Measurements from ENCODE around the gene ADAM23.

The ADAM23 gene

GRCh38 chr2:206418968-206419367, 24.4 kb upstream of the ADAM23 start:
- Histone ChIP-seq H3K4me1 (ENCODE audit: insufficient read depth, low read length, severe bottlenecking) (no peaks in the 10 kb centered on the region), H3F3A (ENCODE audit: insufficient read depth, low read length) (no peaks in the 10 kb centered on the region), H3K36me3 (ENCODE audit: insufficient read depth, low read length) (no peaks in the 10 kb centered on the region), H3K79me2 (ENCODE audit: insufficient read depth, low read length) (no peaks in the 10 kb centered on the region), H3K9ac (ENCODE audit: low read length) (no peak overlapping the region), H4K20me1 (ENCODE audit: insufficient read depth, low read length) (no peaks in the 10 kb centered on the region), H3K27ac (ENCODE audit: low read depth, low read length, poor library complexity, severe bottlenecking) (no peak overlapping the region), H2AFZ (ENCODE audit: low read length) (no peak overlapping the region), H3K4me3 (ENCODE audit: low read depth, low read length, poor library complexity, severe bottlenecking) (no peak overlapping the region), H3K9me3 (ENCODE audit: low read length) (no peaks in the 10 kb centered on the region), H3K4me2 (ENCODE audit: low read length) (no peak overlapping the region), H3K9me2 (ENCODE audit: low read depth, low read length) (no peaks in the 10 kb centered on the region), H3K27me3 (ENCODE audit: insufficient read depth, low read length) (no peaks in the 10 kb centered on the region)
- TF ChIP-seq CTCF (IDR thresholded peaks at IDR 0.05; ENCODE audit: low read length) (no peak), EZH2 (IDR thresholded peaks at IDR 0.05; ENCODE audit: borderline replicate concordance, low read length) (no peak)

DNA sequence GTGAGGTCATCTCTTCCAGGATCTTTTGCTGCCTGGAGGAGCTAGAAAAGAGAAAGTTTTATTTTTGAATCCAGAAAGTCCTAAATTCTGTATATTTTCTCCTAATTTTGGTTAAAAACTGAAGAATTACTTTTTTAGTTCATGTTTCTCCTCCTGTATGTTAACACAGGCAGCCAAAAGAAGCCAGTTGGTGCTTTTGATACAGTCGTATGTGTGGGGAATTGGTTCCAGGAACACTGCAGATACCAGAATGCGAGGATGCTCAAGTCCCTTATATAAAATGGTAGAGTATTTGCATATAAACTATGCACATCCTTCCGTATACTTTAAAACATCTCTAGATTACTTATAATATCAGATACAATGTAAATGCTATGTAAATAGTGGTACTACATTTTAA, 22.6 kb upstream of the ADAM23 start:
- no peaks in the 10 kb centered on the region for H3K79me2 ChIP-seq (ENCODE audit: insufficient read depth, low read length)
- no peaks in the 10 kb centered on the region for H3K36me3 ChIP-seq (ENCODE audit: insufficient read depth, low read length)
- H3K9me3 ChIP-seq (ENCODE audit: low read length), result no peaks in the 10 kb centered on the region
- no peaks in the 10 kb centered on the region for H3F3A ChIP-seq (ENCODE audit: insufficient read depth, low read length)
- no peaks in the 10 kb centered on the region for H3K4me1 ChIP-seq (ENCODE audit: insufficient read depth, low read length, severe bottlenecking)
- no peak overlapping the region for H3K9ac ChIP-seq (ENCODE audit: low read length)
- no peak for TF ChIP-seq CTCF (IDR thresholded peaks at IDR 0.05; ENCODE audit: low read length)
- TF ChIP-seq EZH2 (IDR thresholded peaks at IDR 0.05; ENCODE audit: borderline replicate concordance, low read length), result no peak
- no peak overlapping the region for H3K4me3 ChIP-seq (ENCODE audit: low read depth, low read length, poor library complexity, severe bottlenecking)
- no peaks in the 10 kb centered on the region for H3K9me2 ChIP-seq (ENCODE audit: low read depth, low read length)
- H2AFZ ChIP-seq (ENCODE audit: low read length), result no peak overlapping the region
- H3K27ac ChIP-seq (ENCODE audit: low read depth, low read length, poor library complexity, severe bottlenecking), result no peak overlapping the region
- no peaks in the 10 kb centered on the region for H3K27me3 ChIP-seq (ENCODE audit: insufficient read depth, low read length)
- no peaks in the 10 kb centered on the region for H4K20me1 ChIP-seq (ENCODE audit: insufficient read depth, low read length)
- no peak overlapping the region for H3K4me2 ChIP-seq (ENCODE audit: low read length)

DNA sequence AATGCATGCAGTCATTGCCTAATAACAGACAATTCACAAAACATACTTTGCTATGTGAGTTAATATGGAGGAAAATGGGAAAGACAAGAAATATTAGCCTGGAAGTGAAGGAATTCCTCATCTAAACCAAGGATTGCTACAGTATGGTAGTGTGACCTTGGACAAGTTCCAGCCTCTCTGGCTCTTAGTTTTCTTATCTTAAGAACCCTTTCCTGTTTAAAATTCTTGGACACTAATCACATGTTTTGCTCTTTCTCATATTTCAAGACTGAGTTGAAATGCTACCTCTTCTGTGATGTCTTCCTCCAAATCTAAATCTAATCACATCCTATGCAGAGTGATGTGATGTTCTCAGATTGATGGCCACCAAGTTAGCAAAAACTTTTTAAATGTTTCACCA, 20.8 kb upstream of the ADAM23 start:
- Histone ChIP-seq H3K9me2 (ENCODE audit: low read depth, low read length) (no peaks in the 10 kb centered on the region), H3K27me3 (ENCODE audit: insufficient read depth, low read length) (no peaks in the 10 kb centered on the region), H3K4me2 (ENCODE audit: low read length) (no peak overlapping the region), H3K9ac (ENCODE audit: low read length) (no peak overlapping the region), H3K4me1 (ENCODE audit: insufficient read depth, low read length, severe bottlenecking) (no peaks in the 10 kb centered on the region), H3K9me3 (ENCODE audit: low read length) (no peaks in the 10 kb centered on the region), H3F3A (ENCODE audit: insufficient read depth, low read length) (no peaks in the 10 kb centered on the region), H4K20me1 (ENCODE audit: insufficient read depth, low read length) (no peaks in the 10 kb centered on the region), H3K4me3 (ENCODE audit: low read depth, low read length, poor library complexity, severe bottlenecking) (no peak overlapping the region), H3K79me2 (ENCODE audit: insufficient read depth, low read length) (no peaks in the 10 kb centered on the region), H3K27ac (ENCODE audit: low read depth, low read length, poor library complexity, severe bottlenecking) (no peak overlapping the region), H3K36me3 (ENCODE audit: insufficient read depth, low read length) (no peaks in the 10 kb centered on the region), H2AFZ (ENCODE audit: low read length) (no peak overlapping the region)
- no peak for TF ChIP-seq CTCF (IDR thresholded peaks at IDR 0.05; ENCODE audit: low read length)
- TF ChIP-seq EZH2 (IDR thresholded peaks at IDR 0.05; ENCODE audit: borderline replicate concordance, low read length), result no peak
